ENCODE results near the gene SF3B1. TPM values are rescaled to one million over a fixed set of nuclear protein-coding genes. Genes with fewer than 3 reads are reported as not detected.
"Not testable (repeated sequence)": the region's sequence is repeated elsewhere in the genome, so short reads cannot be mapped to it uniquely, and the experiment has no call there.

Gene SF3B1
- total and polyA plus RNA-seq, 3 experiments from 2014 or later = 153 to 287 (median 281) TPM

- Mint-ChIP-seq H3K4me3 (peak overlapping the region; percentile 95 to 100 (median 100)), H3K27ac (peak overlapping the region; percentile 22 to 100 (median 64)), H3K4me1 (peaks cover 74 to 81% (median 80%) of the 10 kb centered on the region in 3 donors), H3K36me3 (peaks cover 0 to 48% (median 3%) of the 10 kb centered on the region in 3 donors)
- H3K9me3 ChIP-seq (ENCODE audit: low read length); H3K36me3 ChIP-seq (ENCODE audit: insufficient read depth, low read length); H3K27me3 ChIP-seq (ENCODE audit: insufficient read depth, low read length, poor library complexity, severe bottlenecking); H3K27me3 Mint-ChIP-seq; H3K27ac ChIP-seq (ENCODE audit: low read depth, low read length); H3K4me3 ChIP-seq (ENCODE audit: low read length); DNase-seq; H3K9me3 Mint-ChIP-seq: not testable (repeated sequence)
- CTCF ChIA-PET = interaction anchor here (1.2 kb wide), 1 partner anchor 67 kb away, joined by 3 read pairs; the partner anchor contains the start of genes HSPD1 and HSPE1
- POLR2A ChIA-PET = interaction anchor here (1.2 to 5.5 kb wide), 3 partner anchors 20 to 83 kb away, joined by 4 to 97 read pairs (median 6); partner anchors contain the start of genes COQ10B and MOB4
- H3K4me1 ChIP-seq (ENCODE audit: insufficient read depth, low read length) = peaks cover 65% of the 10 kb centered on the region
These were observed 2.3 kb downstream of the SF3B1 start for GRCh38 chr2:197432527-197432926.

- peaks cover 0 to 1% of the 10 kb centered on the region in 2 donors for H3K27me3 Mint-ChIP-seq
- DNase-seq = no peak
- H3K36me3 Mint-ChIP-seq = peaks cover 0 to 50% (median 3%) of the 10 kb centered on the region in 3 donors
- H3K27ac Mint-ChIP-seq = peak overlapping the region in 7 of 8 donors; percentile 11 to 98 (median 86)
- Histone ChIP-seq H3K27me3 (ENCODE audit: insufficient read depth, low read length, poor library complexity, severe bottlenecking) (no peaks in the 10 kb centered on the region), H3K4me3 (ENCODE audit: low read length) (peak overlapping the region; percentile 0), H3K9me3 (ENCODE audit: low read length) (no peaks in the 10 kb centered on the region), H3K4me1 (ENCODE audit: insufficient read depth, low read length) (peaks cover 72% of the 10 kb centered on the region), H3K36me3 (ENCODE audit: insufficient read depth, low read length) (no peaks in the 10 kb centered on the region), H3K27ac (ENCODE audit: low read depth, low read length) (no peak overlapping the region)
- H3K9me3 Mint-ChIP-seq = no peaks in the 10 kb centered on the region
- ChIA-PET CTCF (no interaction called here), POLR2A (interaction anchor here (1.2 to 1.6 kb wide), 3 partner anchors 21 to 309 kb away, joined by 3 to 6 read pairs (median 4); partner anchors contain the start of genes COQ10B and MOB4)
- H3K4me3 Mint-ChIP-seq = peak overlapping the region; percentile 95 to 100 (median 100)
- H3K4me1 Mint-ChIP-seq = peaks cover 81 to 88% (median 86%) of the 10 kb centered on the region in 3 donors
These were observed 3.0 kb downstream of the SF3B1 start for GRCh38 chr2:197431858-197432257.

- H3K4me1 Mint-ChIP-seq = peaks cover 83 to 94% (median 92%) of the 10 kb centered on the region in 3 donors
- Histone ChIP-seq H3K36me3 (ENCODE audit: insufficient read depth, low read length) (peaks cover 9% of the 10 kb centered on the region), H3K27ac (ENCODE audit: low read depth, low read length) (no peak overlapping the region), H3K4me3 (ENCODE audit: low read length) (no peak overlapping the region), H3K27me3 (ENCODE audit: insufficient read depth, low read length, poor library complexity, severe bottlenecking) (no peaks in the 10 kb centered on the region), H3K4me1 (ENCODE audit: insufficient read depth, low read length) (peaks cover 81% of the 10 kb centered on the region), H3K9me3 (ENCODE audit: low read length) (no peaks in the 10 kb centered on the region)
- peaks cover 0 to 49% (median 3%) of the 10 kb centered on the region in 3 donors for H3K36me3 Mint-ChIP-seq
- peak overlapping the region in 5 of 8 donors; percentile 39 to 83 (median 80) for H3K27ac Mint-ChIP-seq
- H3K9me3 Mint-ChIP-seq = no peaks in the 10 kb centered on the region
- DNase-seq = no peak
- peaks cover 0 to 1% of the 10 kb centered on the region in 2 donors for H3K27me3 Mint-ChIP-seq
- ChIA-PET POLR2A (no interaction called here), CTCF (no interaction called here)
- H3K4me3 Mint-ChIP-seq = peak overlapping the region in 3 of 7 donors; percentile 25 to 72 (median 62)
These were observed 6.8 kb downstream of the SF3B1 start for GRCh38 chr2:197427986-197428385.

GRCh38 chr2:197426723-197427603 lies 7.9 kb downstream of the SF3B1 start:
- Mint-ChIP-seq H3K4me1 (peaks cover 77 to 91% (median 82%) of the 10 kb centered on the region in 3 donors), H3K4me3 (peak overlapping the region; percentile 5 to 59 (median 44)), H3K36me3 (peaks cover 0 to 55% (median 3%) of the 10 kb centered on the region in 3 donors), H3K9me3 (no peaks in the 10 kb centered on the region), H3K27ac (peak overlapping the region in 6 of 8 donors; percentile 43 to 73 (median 66)), H3K27me3 (peaks cover 0 to 1% of the 10 kb centered on the region in 2 donors)
- peak overlapping the region; percentile 0 for H3K4me3 ChIP-seq (ENCODE audit: low read length)
- H3K27me3 ChIP-seq (ENCODE audit: insufficient read depth, low read length, poor library complexity, severe bottlenecking) = no peaks in the 10 kb centered on the region
- H3K27ac ChIP-seq (ENCODE audit: low read depth, low read length) = no peak overlapping the region
- DNase-seq = no peak
- H3K9me3 ChIP-seq (ENCODE audit: low read length) = no peaks in the 10 kb centered on the region
- CTCF ChIA-PET = no interaction called here
- POLR2A ChIA-PET = no interaction called here
- H3K36me3 ChIP-seq (ENCODE audit: insufficient read depth, low read length) = peaks cover 9% of the 10 kb centered on the region
- peaks cover 72% of the 10 kb centered on the region for H3K4me1 ChIP-seq (ENCODE audit: insufficient read depth, low read length)

GRCh38 chr2:197425550-197425949 lies 9.3 kb downstream of the SF3B1 start:
- POLR2A ChIA-PET = no interaction called here
- H3K27me3 Mint-ChIP-seq = peaks cover 0 to 1% of the 10 kb centered on the region in 2 donors

GRCh38 chr2:197423307-197423706 lies 11.5 kb downstream of the SF3B1 start:
- CTCF ChIA-PET = interaction anchor here (0.9 to 1.5 kb wide), 2 partner anchors 11 to 410 kb away, joined by 3 to 4 read pairs; partner anchors contain the start of gene SF3B1
- DNase-seq = no peak

More at GRCh38 chr2:197425550-197425949, 9.3 kb downstream of the SF3B1 start:
- Mint-ChIP-seq H3K9me3 (no peaks in the 10 kb centered on the region), H3K27ac (peak overlapping the region in 6 of 8 donors; percentile 10 to 67 (median 53)), H3K4me3 (peak overlapping the region; percentile 5 to 51 (median 38)), H3K4me1 (peaks cover 71 to 87% (median 80%) of the 10 kb centered on the region in 3 donors), H3K36me3 (peaks cover 0 to 58% (median 3%) of the 10 kb centered on the region in 3 donors)
- Histone ChIP-seq H3K27me3 (ENCODE audit: insufficient read depth, low read length, poor library complexity, severe bottlenecking) (no peaks in the 10 kb centered on the region), H3K4me1 (ENCODE audit: insufficient read depth, low read length) (peaks cover 62% of the 10 kb centered on the region), H3K9me3 (ENCODE audit: low read length) (no peaks in the 10 kb centered on the region), H3K36me3 (ENCODE audit: insufficient read depth, low read length) (peaks cover 13% of the 10 kb centered on the region), H3K27ac (ENCODE audit: low read depth, low read length) (no peak overlapping the region), H3K4me3 (ENCODE audit: low read length) (no peak overlapping the region)
- CTCF ChIA-PET = no interaction called here
- DNase-seq = no peak

GRCh38 chr2:197419438-197419837 lies 15.4 kb downstream of the SF3B1 start:
- peak overlapping the region in 5 of 8 donors; percentile 11 to 66 (median 29) for H3K27ac Mint-ChIP-seq
- ChIA-PET CTCF (no interaction called here), POLR2A (no interaction called here)
- H3K9me3 Mint-ChIP-seq = no peaks in the 10 kb centered on the region
- H3K27me3 Mint-ChIP-seq = no peaks in the 10 kb centered on the region
- Histone ChIP-seq H3K9me3 (ENCODE audit: low read length) (no peaks in the 10 kb centered on the region), H3K36me3 (ENCODE audit: insufficient read depth, low read length) (peaks cover 58% of the 10 kb centered on the region), H3K4me3 (ENCODE audit: low read length) (no peak overlapping the region), H3K27ac (ENCODE audit: low read depth, low read length) (no peak overlapping the region), H3K4me1 (ENCODE audit: insufficient read depth, low read length) (peaks cover 21% of the 10 kb centered on the region), H3K27me3 (ENCODE audit: insufficient read depth, low read length, poor library complexity, severe bottlenecking) (no peaks in the 10 kb centered on the region)
- no peak for DNase-seq
- H3K4me3 Mint-ChIP-seq = no peak overlapping the region
- peaks cover 0 to 80% (median 14%) of the 10 kb centered on the region in 3 donors for H3K36me3 Mint-ChIP-seq
- H3K4me1 Mint-ChIP-seq = peaks cover 30 to 58% (median 40%) of the 10 kb centered on the region in 3 donors

More at GRCh38 chr2:197423307-197423706, 11.5 kb downstream of the SF3B1 start:
- Mint-ChIP-seq H3K36me3 (peaks cover 0 to 59% (median 0%) of the 10 kb centered on the region in 3 donors), H3K9me3 (no peaks in the 10 kb centered on the region), H3K27ac (peak overlapping the region in 1 of 8 donors; percentile 42), H3K4me3 (no peak overlapping the region), H3K27me3 (no peaks in the 10 kb centered on the region), H3K4me1 (peaks cover 55 to 77% (median 68%) of the 10 kb centered on the region in 3 donors)
- Histone ChIP-seq H3K9me3 (ENCODE audit: low read length) (no peaks in the 10 kb centered on the region), H3K27me3 (ENCODE audit: insufficient read depth, low read length, poor library complexity, severe bottlenecking) (no peaks in the 10 kb centered on the region), H3K27ac (ENCODE audit: low read depth, low read length) (no peak overlapping the region), H3K36me3 (ENCODE audit: insufficient read depth, low read length) (peaks cover 29% of the 10 kb centered on the region), H3K4me3 (ENCODE audit: low read length) (no peak overlapping the region), H3K4me1 (ENCODE audit: insufficient read depth, low read length) (peaks cover 50% of the 10 kb centered on the region)
- POLR2A ChIA-PET = interaction anchor here (0.7 kb wide), 1 partner anchor 92 kb away, joined by 3 read pairs; the partner anchor contains the start of gene MOB4
